ENCODE results near the gene IL4I1.

GRCh38 chr19:49869484-49870308, 27.0 kb downstream of the IL4I1 start:
- TF ChIP-seq CTCF (IDR thresholded peaks at IDR 0.05) (no peak), EZH2 (IDR thresholded peaks at IDR 0.05; ENCODE audit: borderline replicate concordance, insufficient read depth, low read depth, low read length, poor library complexity, severe bottlenecking) (no peak)

All from B cell (primary cell).